ENCODE measurements around the gene PLD1. TPM values are rescaled to one million over a fixed set of nuclear protein-coding genes. Genes with fewer than 3 reads are reported as not detected.

PLD1 gene
- total and polyA plus RNA-seq, 10 donors, result 3.0 to 75.2 (median 54.0) TPM

DNA sequence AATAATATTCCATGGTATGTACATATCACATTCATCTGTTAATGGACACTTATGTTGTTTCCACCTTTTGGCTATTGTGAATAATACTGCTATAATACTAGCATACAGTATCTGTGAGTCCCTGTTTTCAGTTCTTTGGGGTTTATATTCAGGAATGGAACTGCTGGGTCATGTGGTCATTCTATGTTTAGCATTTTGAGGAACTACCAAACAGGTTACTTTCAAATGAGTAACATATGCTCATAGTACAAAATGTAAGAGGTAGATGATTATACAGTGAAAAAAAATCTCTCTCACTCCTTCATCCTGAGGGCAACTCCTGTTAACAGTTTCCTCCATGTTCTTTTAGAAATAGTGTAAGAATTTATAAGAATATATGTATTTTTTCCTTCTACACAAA, 162.2 kb downstream of the PLD1 start:
- intact Hi-C loops (cut with DNase I; ENCODE audit: low total_unique reads), result loop anchor here (10.0 kb wide), 2 partner anchors 127 to 187 kb away; no protein-coding TSS in a partner anchor
- Histone ChIP-seq H3K27ac (peak overlapping the region in 1 of 8 donors; percentile 2), H3K27me3 (replicated peaks in 1 of 7) (no peaks in the 10 kb centered on the region), H3K9me3 (no peaks in the 10 kb centered on the region), H3K36me3 (peaks cover 0 to 41% (median 0%) of the 10 kb centered on the region in 6 donors), H3K4me1 (peaks cover 0 to 14% (median 9%) of the 10 kb centered on the region in 6 donors), H3K4me3 (no peak overlapping the region)
- no peak for DNase-seq
- TF ChIP-seq POLR2A (IDR thresholded peaks at IDR 0.05) (no peak), POLR2AphosphoS5 (IDR thresholded peaks at IDR 0.05) (no peak), CTCF (IDR thresholded peaks at IDR 0.05 in 8 of 11, conservative IDR thresholded peaks at IDR 0.05 in 3 of 11) (no peak)

GRCh38 chr3:171646357-171647133, 163.7 kb downstream of the PLD1 start:
- WGBS, 5 donors, result 28 to 52% (median 42%) methylated on average over 4 of the region's 4 CpGs
- no peak overlapping the region for H3K4me3 ChIP-seq
- intact Hi-C loops (cut with DNase I; ENCODE audit: low total_unique reads), result loop anchor here (10.0 kb wide), 2 partner anchors 128 to 188 kb away; no protein-coding TSS in a partner anchor
- peaks cover 0 to 14% (median 8%) of the 10 kb centered on the region in 6 donors for H3K4me1 ChIP-seq
- no peaks in the 10 kb centered on the region for H3K27me3 ChIP-seq (replicated peaks in 1 of 7)
- TF ChIP-seq POLR2A (IDR thresholded peaks at IDR 0.05) (no peak), POLR2AphosphoS5 (IDR thresholded peaks at IDR 0.05) (peak in 1 of 3 donors; percentile 18), CTCF (IDR thresholded peaks at IDR 0.05 in 8 of 11, conservative IDR thresholded peaks at IDR 0.05 in 3 of 11) (peak in 10 of 11 experiments; percentile 24 to 70 (median 56))
- peak overlapping the region in 6 of 8 donors; percentile 22 to 49 (median 47) for H3K27ac ChIP-seq
- peaks cover 0 to 49% (median 0%) of the 10 kb centered on the region in 6 donors for H3K36me3 ChIP-seq
- H3K9me3 ChIP-seq, result no peaks in the 10 kb centered on the region
- DNase-seq, result no peak

DNA sequence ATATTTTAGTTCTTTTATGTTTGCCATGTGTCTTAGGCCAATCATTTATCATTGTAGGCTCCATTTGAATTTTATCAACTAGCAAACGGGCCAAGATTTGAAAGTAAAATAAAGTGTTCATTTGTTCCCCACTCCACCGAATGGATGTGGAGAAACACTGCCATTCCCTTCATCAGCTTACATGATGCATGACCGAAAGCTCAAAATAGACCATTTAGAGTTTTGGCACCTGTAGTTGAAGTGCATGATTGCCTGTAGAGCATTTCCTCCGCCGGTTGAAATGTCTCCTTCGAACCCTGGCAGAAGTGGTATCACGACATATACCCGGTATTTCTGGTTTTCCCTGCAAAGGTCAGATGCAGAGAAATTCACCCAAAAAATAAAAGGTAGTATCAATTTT, 165.6 kb downstream of the PLD1 start:
- DNase-seq, result no peak
- no peak overlapping the region for H3K27ac ChIP-seq
- no peaks in the 10 kb centered on the region for H3K27me3 ChIP-seq (replicated peaks in 1 of 7)
- TF ChIP-seq POLR2A (IDR thresholded peaks at IDR 0.05), result no peak
- TF ChIP-seq CTCF (IDR thresholded peaks at IDR 0.05 in 8 of 11, conservative IDR thresholded peaks at IDR 0.05 in 3 of 11), result no peak
- no peaks in the 10 kb centered on the region for H3K9me3 ChIP-seq
- H3K4me1 ChIP-seq, result peaks cover 0 to 16% (median 6%) of the 10 kb centered on the region in 6 donors
- WGBS, 5 donors, result 92 to 96% (median 95%) methylated on average over 8 of the region's 8 CpGs
- H3K36me3 ChIP-seq, result peaks cover 0 to 48% (median 0%) of the 10 kb centered on the region in 6 donors
- H3K4me3 ChIP-seq, result no peak overlapping the region
- intact Hi-C loops (cut with DNase I; ENCODE audit: low total_unique reads), result loop anchor here (10.0 kb wide), 2 partner anchors 130 to 190 kb away; no protein-coding TSS in a partner anchor

GRCh38 chr3:171643681-171644080, 166.6 kb downstream of the PLD1 start:
- no peaks in the 10 kb centered on the region for H3K9me3 ChIP-seq
- no peak overlapping the region for H3K27ac ChIP-seq
- WGBS, 5 donors, result 70 to 92% (median 83%) methylated on average over 4 of the region's 4 CpGs
- no peak overlapping the region for H3K4me3 ChIP-seq
- TF ChIP-seq CTCF (IDR thresholded peaks at IDR 0.05 in 8 of 11, conservative IDR thresholded peaks at IDR 0.05 in 3 of 11), result no peak
- TF ChIP-seq POLR2AphosphoS5 (IDR thresholded peaks at IDR 0.05), result no peak
- TF ChIP-seq POLR2A (IDR thresholded peaks at IDR 0.05), result no peak
- H3K27me3 ChIP-seq (replicated peaks in 1 of 7), result no peaks in the 10 kb centered on the region
- H3K4me1 ChIP-seq, result peaks cover 0 to 16% (median 5%) of the 10 kb centered on the region in 6 donors
- intact Hi-C loops (cut with DNase I; ENCODE audit: low total_unique reads), result loop anchor here (10.0 kb wide), 2 partner anchors 131 to 191 kb away; no protein-coding TSS in a partner anchor
- DNase-seq, result no peak
- H3K36me3 ChIP-seq, result peaks cover 0 to 50% (median 0%) of the 10 kb centered on the region in 6 donors
